HG03432 (cell line): ENCODE measurements around the gene KCTD1.

Experiments used
- ATAC-seq: cut with Tn5 transposase; IDR thresholded peaks from one replicate; pipeline ENCODE4 v1.9.1; 2021; ENCODE audit warnings: mild to moderate bottlenecking, moderate library complexity; ENCODE audit not compliant: unreplicated experiment

The KCTD1 gene

DNA sequence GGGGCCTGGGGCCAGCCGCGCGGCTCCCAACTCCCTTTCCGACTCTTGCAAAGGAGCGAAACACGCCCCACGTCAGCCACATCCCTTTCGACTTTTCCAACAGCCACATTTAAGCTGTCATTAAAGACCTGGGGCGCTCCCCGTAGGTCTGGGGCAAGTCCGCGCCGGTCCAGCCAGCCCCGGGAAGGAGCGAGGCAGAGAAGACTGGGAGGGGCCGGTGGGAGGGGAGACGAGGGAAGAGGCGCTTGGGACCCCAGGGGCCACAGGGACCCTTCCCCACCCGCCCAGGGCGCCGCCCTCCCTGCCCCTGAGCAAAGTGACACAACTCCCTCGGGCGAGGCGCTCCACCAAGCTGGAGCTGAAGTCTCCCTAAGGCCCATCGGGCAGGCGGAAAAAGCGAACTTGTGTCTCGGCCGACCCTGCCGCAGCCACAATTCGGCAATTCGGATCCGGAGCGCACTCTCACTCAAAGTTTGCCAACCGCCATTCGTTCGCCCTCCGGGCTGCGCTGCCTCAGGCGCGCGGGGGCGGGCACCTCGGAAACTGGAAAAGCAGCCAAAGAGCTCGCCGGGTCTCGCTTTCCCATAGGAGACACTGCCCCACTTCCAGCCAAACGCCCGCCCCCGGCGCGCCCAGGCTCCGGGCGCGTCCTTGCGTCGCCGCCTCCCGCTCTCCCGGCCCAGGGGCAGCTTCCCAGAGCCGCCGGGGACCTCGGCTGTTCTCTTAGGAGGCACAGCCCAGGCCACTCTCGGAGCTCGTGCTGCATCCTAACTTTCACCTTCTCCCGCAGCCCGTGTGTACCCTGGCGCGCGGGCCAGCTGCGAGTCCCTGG is 1.1 kb upstream of the KCTD1 start:
- ATAC-seq, result peak; percentile 22

DNA sequence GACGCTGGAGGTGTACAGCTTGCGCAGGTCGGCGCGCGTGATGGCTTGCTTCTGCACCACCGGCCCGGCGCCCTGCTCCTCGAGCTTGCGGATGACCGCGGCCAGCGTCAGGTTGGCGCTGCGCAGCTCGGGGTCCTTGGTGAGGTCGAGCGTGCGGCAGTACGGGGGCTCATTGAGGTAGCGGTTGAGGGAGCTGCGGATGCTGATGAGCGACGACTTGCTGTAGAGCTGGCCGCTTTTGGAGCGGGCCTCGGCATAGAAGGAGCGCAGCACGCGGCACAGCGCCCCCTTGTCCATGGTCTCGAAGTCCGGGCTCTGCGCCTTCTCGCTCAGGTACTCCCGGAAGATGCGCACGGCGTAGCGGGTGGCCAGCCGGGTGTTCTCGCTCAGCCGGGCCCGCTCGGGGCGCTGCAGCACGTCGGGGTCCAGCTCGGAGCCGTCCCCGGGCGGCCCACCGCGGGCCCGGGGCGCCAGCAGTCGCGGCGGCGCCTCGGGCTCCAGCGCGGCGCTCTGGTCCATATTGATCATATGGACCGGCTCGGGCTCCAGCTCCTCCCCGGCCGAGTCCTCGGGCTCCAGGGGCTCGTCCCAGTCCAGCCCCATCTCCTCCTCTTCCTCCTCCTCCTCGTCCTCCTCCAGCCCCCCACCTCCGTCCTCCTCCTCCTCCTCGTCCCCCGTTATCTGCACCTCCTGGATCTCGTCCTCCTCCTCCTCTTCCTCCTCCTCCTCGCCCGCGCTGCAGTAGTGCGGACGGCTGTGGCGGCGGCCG is 523 bp downstream of the KCTD1 start:
- ATAC-seq, result peak; percentile 70

DNA sequence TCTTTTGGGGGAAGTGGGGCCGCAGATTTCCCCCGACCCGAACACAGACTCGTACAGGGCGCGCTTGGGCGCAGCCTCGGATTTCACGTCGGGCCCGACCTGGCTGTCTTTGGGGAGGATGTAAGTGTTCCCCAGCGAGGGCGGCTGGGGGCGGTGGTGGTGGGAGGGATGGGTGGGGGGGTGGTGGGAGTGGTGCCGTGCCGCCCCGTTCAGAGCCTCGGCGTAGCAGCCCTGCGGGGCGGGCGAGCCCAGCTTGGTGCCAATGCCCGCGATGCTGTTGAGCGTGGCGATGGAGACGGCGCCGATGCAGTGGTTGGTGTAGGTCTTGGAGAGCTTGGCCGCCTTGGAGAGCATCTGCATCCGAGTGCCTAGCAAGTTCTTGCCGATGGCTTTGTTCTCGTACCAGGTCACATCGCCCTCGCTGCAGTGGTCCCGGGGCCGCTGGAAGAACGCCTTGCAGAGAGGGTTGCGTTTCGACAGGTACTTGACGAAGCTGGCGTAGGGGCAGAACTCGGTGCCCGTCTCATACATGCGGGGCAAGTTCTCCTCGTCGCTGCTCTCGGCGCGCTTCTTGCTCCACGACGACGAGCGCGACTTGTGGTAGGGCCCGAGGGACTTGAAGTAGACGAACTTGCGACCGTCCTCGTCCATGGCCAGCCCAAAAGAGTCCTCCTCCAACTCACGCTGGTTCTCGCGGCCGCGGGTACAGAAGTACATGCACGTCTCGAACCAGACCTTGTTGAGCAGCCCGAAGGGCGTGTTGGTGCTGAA is 1.3 kb downstream of the KCTD1 start:
- ATAC-seq, result no peak

DNA sequence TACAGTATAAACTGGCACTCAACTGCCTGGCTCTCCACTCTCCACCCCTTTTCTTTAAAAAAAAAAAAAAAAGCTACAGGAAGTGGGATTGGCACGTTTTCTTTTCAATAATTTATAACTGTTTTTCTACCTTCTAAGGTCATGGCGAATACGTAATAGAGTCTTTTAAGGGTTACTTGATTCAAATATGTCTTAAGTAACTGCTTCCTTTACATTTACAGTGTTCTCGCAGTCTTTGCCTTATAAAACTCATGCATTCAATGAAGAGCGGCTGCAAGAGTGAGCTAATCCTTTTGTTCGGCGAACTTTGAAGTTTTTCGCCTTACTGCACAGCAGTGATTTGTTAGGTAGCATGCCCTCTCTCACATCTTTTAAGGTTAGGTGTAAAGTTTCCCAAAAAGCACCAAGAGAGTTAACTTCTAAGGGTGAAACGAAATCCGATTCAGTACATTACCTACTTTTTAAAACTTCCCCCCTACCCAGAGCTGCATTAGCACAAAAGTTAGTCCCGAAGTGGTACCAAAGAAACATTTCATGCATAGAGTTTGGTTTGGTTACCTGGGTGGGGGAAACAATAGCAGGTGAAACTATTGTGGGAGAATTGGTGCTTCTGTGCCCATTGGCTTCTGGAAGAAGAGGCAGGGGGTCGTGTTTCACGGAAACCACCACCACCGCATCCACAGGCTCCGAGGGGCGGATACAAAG is 2.0 kb downstream of the KCTD1 start:
- ATAC-seq, result no peak

DNA sequence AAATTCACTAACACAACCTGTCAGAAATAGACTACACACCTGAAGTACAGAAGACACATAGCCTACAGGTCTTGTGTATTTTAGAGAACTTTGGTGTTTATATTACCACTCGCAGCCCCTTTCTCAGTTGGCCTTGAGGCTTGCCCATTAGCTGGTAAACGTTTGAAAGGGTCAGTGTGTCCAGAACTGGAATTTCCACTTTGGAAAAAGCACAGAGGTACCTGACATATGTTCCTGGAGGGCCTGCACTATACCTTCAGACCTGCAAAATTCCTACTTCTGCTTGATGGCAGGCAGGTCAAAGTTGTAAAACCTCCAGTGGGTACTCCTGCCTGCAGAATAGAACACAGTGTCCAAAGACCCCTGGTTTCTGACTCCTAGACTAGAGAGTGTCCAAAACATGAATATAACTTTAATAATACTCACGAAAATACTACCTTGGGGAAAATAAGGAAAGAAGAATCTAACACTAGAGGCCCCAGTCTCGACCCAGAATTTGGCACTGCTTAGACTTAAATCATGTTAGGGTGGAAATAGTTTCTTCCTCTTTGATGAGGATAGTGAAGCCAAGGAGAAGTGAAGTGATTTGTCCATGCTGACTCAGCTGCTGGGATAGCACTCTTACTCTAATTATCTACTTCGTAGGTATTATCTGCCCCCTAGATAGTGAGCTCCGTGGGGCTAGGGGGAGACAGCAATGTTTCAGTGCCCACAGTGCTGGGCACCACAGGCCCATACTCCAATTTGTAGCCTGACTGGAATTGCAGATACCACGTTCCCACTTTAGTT is 2.8 kb downstream of the KCTD1 start:
- no peak for ATAC-seq

DNA sequence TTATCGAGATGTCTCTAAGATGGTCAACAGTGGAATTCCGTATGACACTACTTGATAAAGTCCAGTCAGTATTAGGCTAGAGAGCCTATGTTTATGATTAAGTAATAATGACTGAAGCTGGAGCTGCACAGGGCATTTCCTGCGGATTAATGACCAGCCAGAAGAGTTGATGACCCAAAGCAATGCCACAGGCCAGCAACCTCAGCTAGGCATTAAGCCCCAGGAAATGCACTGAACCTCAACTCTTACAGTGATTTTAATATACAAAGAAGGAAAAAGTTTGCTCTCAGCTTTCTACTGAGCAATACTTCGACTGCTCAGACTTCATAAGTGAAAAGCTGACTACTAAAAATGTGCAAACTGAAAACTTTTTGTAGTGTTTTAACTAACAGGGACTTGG is 3.9 kb downstream of the KCTD1 start:
- no peak for ATAC-seq

DNA sequence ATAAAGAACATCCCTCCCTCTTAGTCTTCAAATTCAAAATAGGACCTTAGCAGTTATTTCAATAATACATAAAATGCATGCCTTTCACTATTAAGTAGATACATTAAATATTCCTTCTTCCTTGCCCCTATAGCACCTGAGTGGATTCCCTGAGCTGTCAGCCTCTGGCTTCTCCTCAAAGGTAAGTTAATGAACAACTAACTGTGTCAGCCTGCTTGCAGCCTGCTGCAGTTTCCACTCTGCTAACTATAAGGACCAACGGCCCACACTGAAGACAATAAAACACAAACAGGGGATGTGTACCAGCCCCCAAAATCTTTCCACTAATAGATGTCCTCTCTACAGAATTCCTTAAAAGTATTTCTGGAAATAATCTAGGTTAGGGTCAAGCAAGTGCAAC is 5.0 kb downstream of the KCTD1 start:
- no peak for ATAC-seq

DNA sequence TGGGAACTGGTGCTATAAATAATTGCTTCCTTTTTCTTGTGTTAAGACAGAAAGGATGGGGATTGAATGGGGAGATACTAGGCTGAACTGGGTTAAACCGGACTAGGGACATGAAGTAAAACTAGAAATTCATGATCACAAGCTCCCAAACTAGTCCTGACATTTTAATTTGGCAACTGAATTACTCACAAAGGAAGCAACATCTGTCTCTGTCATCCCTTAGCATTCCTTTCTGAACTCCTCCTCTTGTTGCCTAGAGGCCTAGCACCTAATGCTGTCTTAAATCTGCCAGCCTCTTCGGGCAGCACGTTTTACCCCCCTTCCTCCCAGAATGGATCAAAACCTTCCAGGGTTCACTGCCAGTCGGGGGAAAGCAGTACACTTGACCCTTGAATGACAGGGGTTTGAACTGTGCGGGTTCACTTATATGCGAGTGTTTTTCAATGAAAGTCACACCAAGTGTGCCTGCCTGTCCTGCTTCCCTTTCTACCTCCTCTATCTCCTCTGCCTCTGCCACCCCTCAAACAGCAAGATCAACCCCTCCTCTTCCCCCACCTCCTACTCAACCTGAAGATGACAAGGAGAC is 8.2 kb downstream of the KCTD1 start:
- ATAC-seq, result no peak

DNA sequence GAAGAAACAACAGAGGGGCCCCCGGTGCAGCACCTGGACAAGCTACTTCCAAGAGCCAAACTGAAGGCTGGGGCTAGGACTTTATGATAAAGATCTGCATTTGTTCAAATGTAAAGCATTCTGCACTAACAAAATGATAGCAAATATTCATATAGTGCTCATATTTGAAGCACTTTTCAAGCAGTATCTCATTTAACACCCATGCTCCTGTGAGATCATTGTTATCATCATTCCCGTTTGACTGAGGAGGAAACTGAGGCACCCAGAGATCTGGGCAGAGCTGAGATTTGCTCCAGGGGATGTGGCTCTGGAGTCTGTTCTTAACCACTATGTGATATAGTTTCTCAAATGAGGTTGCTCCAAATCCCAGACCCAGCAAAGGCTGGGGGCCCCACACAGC is 9.8 kb downstream of the KCTD1 start:
- no peak for ATAC-seq

DNA sequence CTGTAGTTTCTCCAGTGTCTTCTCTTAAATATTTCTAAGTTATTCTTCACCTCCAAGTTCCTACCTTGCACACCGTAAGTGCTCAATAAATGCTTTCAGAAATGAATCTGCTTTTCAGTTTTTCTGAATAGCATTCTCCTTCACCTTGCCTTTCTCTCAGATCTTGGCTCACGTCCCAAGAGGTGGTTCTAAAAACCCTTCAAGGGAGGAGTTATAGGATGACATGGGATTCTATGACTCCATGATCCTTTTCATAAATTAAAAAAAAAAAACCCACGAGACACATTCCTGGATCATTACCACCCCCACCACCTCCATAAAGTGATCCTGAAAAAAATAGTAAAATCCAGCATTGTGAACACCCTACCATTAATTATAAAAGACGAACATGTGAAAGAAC is 11.7 kb downstream of the KCTD1 start:
- no peak for ATAC-seq

DNA sequence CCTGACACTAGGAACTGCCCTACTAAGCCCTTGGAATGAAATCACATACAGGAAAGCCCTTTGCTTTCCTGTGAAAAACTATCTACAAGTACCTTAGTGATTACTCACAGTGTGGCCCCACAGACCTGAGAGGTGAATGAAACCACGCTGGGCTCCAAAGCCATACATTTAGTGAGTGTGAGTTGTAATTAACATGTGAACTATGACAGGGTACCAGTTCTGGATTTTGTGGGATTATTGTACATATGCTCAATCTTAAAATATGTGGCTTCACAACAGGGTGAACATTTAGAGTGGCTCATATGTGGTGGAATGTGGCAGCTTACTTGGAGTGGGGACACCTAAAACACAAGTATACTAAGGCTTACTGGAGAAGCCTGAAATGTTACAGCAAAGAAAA is 12.3 kb downstream of the KCTD1 start:
- no peak for ATAC-seq

DNA sequence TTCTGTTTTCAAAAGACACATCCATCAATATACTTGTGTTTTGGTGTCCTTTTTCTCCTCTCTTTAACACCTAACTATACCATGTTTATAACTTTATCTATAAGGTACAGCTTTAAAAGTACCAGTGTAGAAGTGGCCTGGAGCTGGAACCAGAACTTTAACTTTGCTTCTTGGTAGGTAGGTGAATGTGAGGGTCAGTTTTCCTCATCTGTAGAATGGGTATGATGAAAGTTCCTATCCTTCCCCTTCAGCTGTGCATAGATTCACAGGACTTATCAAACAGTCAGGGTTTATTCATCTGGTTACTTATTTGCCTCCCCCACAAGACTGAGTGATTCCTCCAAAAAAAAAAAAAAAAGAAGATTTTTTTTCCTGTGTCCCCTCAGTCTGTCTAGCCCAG is 12.7 kb downstream of the KCTD1 start:
- no peak for ATAC-seq

DNA sequence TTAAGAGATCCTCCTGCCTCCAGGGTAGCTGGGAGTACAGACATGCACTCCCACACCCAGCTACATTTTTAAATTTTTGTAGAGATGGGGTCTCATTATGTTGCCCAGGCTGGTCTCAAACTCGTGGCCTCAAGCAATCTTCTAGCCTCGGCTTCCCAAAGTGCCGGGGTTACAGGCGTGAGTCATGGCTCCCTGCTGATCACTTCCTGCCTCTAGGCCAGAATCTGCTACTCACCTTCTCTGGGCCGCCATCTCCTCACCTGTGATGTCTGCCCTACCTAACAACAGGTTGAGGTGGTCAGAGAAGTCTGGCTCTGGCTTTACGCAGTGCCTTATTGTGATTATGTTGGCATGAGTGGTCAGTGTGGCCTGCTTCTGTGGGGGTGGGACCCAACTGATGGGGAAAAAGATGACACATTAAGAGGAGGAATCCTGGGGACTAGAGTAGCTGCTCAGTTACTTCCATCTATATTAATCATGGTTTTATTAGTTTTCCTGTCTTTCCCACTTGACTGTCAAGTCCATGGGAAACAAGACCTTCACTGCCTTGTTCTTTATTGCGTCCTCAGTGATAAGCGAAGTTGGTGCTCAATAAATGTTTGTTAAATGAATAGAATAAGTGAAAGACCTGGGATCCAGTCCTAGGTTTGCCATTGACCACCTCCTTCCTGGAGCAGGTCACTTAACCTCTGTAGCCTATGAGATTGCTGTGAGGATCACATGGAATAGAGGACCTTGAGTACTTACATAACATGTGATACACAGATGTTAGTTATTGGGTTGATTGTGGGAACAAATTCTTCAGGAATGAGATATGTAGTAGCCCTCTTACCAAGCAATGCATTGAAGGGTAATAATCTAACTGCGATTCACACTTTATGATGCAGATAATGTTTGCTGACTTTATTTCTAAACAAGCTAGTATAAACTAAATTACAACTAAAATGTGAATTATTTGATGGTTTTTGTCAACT is 15.7 kb downstream of the KCTD1 start:
- ATAC-seq, result no peak

DNA sequence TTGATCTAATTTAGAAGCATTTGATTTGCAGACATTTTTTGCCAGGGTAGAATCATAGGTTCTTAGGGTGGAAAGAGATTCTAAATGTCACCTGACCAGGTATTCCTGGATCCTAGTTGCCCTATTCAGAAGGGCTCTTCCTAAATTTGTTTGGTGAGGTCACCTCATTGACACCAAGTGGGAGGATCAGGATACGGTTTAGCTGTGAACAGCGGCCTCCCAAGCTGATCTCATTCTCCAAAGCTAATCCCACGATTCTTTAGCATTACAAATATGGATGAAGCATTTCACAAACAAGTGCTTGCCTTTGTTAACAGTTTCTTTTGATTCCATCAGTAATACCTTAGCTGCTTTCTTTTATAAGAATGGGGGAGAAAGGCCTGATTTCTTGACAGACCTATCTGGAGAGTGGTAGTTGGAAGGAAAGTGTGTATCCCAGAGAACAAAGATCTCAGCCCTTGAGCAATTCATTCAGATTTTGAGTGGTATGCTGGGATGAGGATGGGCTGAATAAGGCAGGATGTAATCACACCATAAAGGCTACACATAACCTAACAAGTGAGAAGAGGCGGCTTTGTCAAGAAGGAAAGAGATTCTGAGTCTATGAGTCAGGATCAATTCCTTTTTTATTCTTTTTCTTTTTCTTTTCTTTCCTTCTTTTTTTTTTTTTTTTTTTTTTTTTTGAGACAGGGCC is 16.6 kb downstream of the KCTD1 start:
- no peak for ATAC-seq

DNA sequence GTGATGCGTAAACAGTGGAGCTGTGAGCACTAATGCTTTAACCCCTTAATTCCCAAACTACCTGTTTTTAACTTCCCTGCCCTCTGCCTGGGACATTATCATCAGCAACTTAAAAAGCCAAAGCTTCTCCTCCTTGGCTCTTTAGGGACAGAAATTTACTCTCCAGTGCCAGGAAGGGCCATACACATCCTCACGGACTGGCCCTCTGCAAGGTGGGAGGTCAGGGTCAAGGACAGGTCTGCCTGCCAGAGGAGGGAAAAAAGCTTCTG is 21.5 kb downstream of the KCTD1 start:
- ATAC-seq, result no peak

DNA sequence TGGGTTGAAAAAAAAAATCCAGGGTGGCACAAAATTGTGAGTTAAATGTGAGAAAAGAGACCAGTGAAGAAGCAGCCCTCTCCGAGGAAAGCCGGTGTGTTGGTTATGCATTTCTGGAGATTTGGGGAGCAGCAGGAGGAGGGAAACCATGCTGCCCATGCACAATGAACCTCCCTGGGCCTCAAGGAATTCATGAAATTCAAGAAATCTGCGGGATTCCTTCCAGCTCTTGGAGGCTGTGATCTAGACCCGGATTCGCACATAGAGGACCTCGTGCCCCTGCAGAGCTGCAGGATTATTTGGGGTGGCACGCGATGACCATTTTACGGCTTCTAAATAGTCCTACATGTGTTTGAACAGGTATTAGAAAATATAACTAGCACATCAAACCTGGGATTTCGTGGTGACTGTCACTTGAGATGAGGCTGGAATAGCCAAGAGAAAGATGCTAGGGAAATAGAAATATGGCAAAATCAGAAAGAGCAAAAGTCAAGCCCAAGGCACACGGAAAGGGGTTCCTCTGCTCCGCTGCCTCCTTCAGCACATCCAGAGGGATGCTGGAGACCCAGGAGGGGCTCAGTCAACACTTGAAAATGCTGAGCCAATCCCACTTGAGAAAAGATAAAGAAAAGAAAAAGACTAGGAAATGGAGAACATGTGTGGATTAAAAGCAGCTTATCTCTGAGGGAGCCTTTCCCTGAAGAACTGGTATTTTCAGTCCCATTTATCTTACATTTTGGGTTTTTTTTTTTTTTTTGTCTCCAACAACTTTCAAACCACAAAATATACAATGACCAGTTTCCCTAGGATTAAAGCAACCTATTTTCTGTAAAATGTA is 22.0 kb downstream of the KCTD1 start:
- no peak for ATAC-seq
